Sigmoid colon (tissue), 7 donors: ENCODE results near the gene TBC1D2. TPM values are rescaled to one million over a fixed set of nuclear protein-coding genes. Genes with fewer than 3 reads are reported as not detected.

ENCODE experiments used
- DNase-seq: peaks from one replicate; pipeline ENCODE4 v3.0.0-alpha.2; 2019
- H3K27ac ChIP-seq, 4 donors: fragments of 200-600 bp; sonication (generic); one replicate each; pipeline ENCODE4 v1.5.1; 2016 to 2019; ENCODE audit warnings: mild to moderate bottlenecking in 1 of 4
- H3K27me3 ChIP-seq, 3 donors: fragments of 200-600 bp; sonication (generic); one replicate each; pipeline ENCODE4 v1.5.1; 2019; ENCODE audit warnings: mild to moderate bottlenecking in 1 of 3
- H3K36me3 ChIP-seq, 4 donors: fragments of 200-600 bp; sonication (generic); one replicate each; pipeline ENCODE4 v1.5.1; 2016 to 2019
- H3K4me1 ChIP-seq, 4 donors: fragments of 200-600 bp; sonication (generic); one replicate each; pipeline ENCODE4 v1.5.1; 2017 to 2019
- H3K4me3 ChIP-seq, 4 donors: fragments of 200-600 bp; sonication (generic); one replicate each; pipeline ENCODE4 v1.5.1; 2017 to 2019; ENCODE audit warnings: mild to moderate bottlenecking in 2 of 4, moderate library complexity in 1 of 4
- H3K9me3 ChIP-seq, 4 donors: fragments of 200-600 bp in 3 of 4; sonication (generic) in 3 of 4; one replicate each; pipeline versions ENCODE4 v1.5.1 to v1.6.1; 2013 to 2019
- EP300 ChIP-seq, 4 donors: sonication (generic); formaldehyde crosslinking; IDR thresholded peaks; one replicate each; pipeline ENCODE4 v1.6.1; 2017; ENCODE audit warnings: antibody characterized with exemption in 4 of 4
- POLR2A ChIP-seq, 2 donors: fragments of 450-650 bp; IDR thresholded peaks; one replicate each; pipeline ENCODE4 v1.6.1; 2016; ENCODE audit warnings: antibody characterized with exemption in 2 of 2, mild to moderate bottlenecking in 2 of 2, moderate library complexity in 2 of 2
- POLR2AphosphoS5 ChIP-seq, 4 donors: sonication (generic); formaldehyde crosslinking; IDR thresholded peaks; one replicate each; pipeline ENCODE4 v1.6.1; 2017; ENCODE audit warnings: antibody characterized with exemption in 4 of 4
- WGBS, 2 donors: extraction: QIAGEN DNeasy Blood & Tissue Kit; methylation state at CpG; one replicate each; pipeline ENCODE4 v1.1.7; 2013; 5-methylcytosine and 5-hydroxymethylcytosine counted together
- intact Hi-C: fragments of 100-400 bp; cut with DNase I; formaldehyde crosslinking; loops from one replicate; pipeline ENCODE4 v1.15.1; 2023
- polyA plus RNA-seq, 3 donors: library from polyadenylated mRNA; stranded (reverse); fragments of 200-250 nt; gene quantifications; one replicate each; pipeline ENCODE4 v1.2.3, GENCODE V29; 2013
- total RNA-seq, 4 donors: library from RNA; depleted of rRNA; stranded (reverse); fragments of >200 nt; gene quantifications; one replicate each; pipeline ENCODE4 v1.1.0, GENCODE V29; 2016
- TF ChIP-seq, protein P1 (sequence below), 4 experiments: fragments of 450-650 bp in 3 of 4; fragments of 200-600 bp in 1 of 4; IDR thresholded peaks; one replicate each; pipeline ENCODE4 v1.5.1; 2016 to 2019; ENCODE audit warnings: antibody characterized with exemption in 4 of 4, mild to moderate bottlenecking in 3 of 4, moderate library complexity in 2 of 4
- donor health status: healthy with polysubstance abuse.
- donor health status: Bipolar disorder and iron deficiency.
- donor health status: healthy.

The TBC1D2 gene
- total and polyA plus RNA-seq, 7 donors, result 4.8 to 23.8 (median 13.3) TPM

- Histone ChIP-seq H3K27me3 (no peaks in the 10 kb centered on the region), H3K4me1 (no peaks in the 10 kb centered on the region), H3K36me3 (no peaks in the 10 kb centered on the region), H3K27ac (no peak overlapping the region), H3K4me3 (no peak overlapping the region), H3K9me3 (no peaks in the 10 kb centered on the region)
- TF ChIP-seq, protein P1, sequence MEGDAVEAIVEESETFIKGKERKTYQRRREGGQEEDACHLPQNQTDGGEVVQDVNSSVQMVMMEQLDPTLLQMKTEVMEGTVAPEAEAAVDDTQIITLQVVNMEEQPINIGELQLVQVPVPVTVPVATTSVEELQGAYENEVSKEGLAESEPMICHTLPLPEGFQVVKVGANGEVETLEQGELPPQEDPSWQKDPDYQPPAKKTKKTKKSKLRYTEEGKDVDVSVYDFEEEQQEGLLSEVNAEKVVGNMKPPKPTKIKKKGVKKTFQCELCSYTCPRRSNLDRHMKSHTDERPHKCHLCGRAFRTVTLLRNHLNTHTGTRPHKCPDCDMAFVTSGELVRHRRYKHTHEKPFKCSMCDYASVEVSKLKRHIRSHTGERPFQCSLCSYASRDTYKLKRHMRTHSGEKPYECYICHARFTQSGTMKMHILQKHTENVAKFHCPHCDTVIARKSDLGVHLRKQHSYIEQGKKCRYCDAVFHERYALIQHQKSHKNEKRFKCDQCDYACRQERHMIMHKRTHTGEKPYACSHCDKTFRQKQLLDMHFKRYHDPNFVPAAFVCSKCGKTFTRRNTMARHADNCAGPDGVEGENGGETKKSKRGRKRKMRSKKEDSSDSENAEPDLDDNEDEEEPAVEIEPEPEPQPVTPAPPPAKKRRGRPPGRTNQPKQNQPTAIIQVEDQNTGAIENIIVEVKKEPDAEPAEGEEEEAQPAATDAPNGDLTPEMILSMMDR (IDR thresholded peaks at IDR 0.05), result no peak
- TF ChIP-seq EP300 (IDR thresholded peaks at IDR 0.05) (no peak), POLR2A (IDR thresholded peaks at IDR 0.05) (no peak), POLR2AphosphoS5 (IDR thresholded peaks at IDR 0.05) (no peak)
- intact Hi-C loops, result no loop called here
- no peak for DNase-seq
- WGBS, 2 donors, result 77 to 87% methylated on average over 5 of the region's 5 CpGs
Measured at GRCh38 chr9:98302150-98302549, 46.7 kb upstream of the TBC1D2 start.

DNA sequence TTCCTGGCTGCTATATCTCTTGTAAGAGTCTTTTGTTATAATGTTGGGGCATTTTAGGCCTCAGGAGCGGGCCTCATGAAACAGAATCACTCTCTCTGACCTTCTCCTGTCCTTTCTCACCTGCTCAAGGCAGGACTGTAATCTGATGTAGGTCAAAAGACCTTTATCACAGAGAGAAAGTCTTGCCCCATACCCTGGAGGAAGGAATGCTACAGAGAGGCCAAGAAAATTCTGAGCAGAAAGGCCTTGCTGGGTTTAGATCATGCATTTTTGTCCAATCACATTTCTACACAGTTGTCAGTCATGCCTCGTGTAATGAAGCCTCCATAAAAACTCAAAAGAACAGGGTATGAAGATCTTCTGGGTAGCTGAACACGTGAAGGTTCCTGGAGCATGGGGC, 45.2 kb upstream of the TBC1D2 start:
- Histone ChIP-seq H3K4me3 (no peak overlapping the region), H3K4me1 (no peaks in the 10 kb centered on the region), H3K27ac (no peak overlapping the region), H3K27me3 (no peaks in the 10 kb centered on the region), H3K9me3 (no peaks in the 10 kb centered on the region), H3K36me3 (no peaks in the 10 kb centered on the region)
- no peak for DNase-seq
- intact Hi-C loops, result no loop called here
- 87 to 90% methylated on average over 3 of the region's 3 CpGs for WGBS, 2 donors
- TF ChIP-seq EP300 (IDR thresholded peaks at IDR 0.05) (no peak), POLR2A (IDR thresholded peaks at IDR 0.05) (no peak), POLR2AphosphoS5 (IDR thresholded peaks at IDR 0.05) (no peak)
- TF ChIP-seq, protein P1 (IDR thresholded peaks at IDR 0.05), result no peak

GRCh38 chr9:98298476-98298875, 43.0 kb upstream of the TBC1D2 start:
- Histone ChIP-seq H3K27ac (no peak overlapping the region), H3K4me3 (no peak overlapping the region), H3K36me3 (no peaks in the 10 kb centered on the region), H3K27me3 (no peaks in the 10 kb centered on the region), H3K4me1 (no peaks in the 10 kb centered on the region), H3K9me3 (no peaks in the 10 kb centered on the region)
- intact Hi-C loops, result no loop called here
- no peak for DNase-seq
- no peak for TF ChIP-seq EP300 (IDR thresholded peaks at IDR 0.05)
- TF ChIP-seq POLR2A (IDR thresholded peaks at IDR 0.05), result no peak
- TF ChIP-seq, protein P1 (IDR thresholded peaks at IDR 0.05), result no peak
- no peak for TF ChIP-seq POLR2AphosphoS5 (IDR thresholded peaks at IDR 0.05)

DNA sequence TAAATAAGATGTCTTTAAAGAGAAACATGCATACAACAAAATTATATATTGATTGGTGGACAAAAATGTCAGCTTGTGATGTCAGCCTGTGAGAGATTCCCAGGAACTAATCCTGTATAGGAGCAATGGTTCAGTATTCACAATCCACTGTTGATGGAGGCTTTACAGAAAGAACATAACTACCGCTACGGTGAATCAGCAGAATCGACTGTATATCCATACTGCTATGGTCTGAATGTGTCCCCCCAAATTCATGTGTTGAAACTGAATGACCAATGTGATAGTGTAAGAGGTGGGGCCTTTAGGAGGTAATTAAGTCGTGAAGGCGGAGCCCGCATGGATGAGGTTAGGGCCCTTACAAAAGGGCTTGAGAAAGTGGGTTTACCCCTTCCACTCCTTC, 40.4 kb upstream of the TBC1D2 start:
- no peak for DNase-seq
- Histone ChIP-seq H3K27ac (no peak overlapping the region), H3K9me3 (no peaks in the 10 kb centered on the region), H3K4me3 (no peak overlapping the region), H3K4me1 (no peaks in the 10 kb centered on the region), H3K36me3 (no peaks in the 10 kb centered on the region), H3K27me3 (no peaks in the 10 kb centered on the region)
- intact Hi-C loops, result no loop called here
- 90 to 91% methylated on average over 6 of the region's 6 CpGs for WGBS, 2 donors
- TF ChIP-seq POLR2AphosphoS5 (IDR thresholded peaks at IDR 0.05) (no peak), POLR2A (IDR thresholded peaks at IDR 0.05) (no peak), EP300 (IDR thresholded peaks at IDR 0.05) (no peak)
- TF ChIP-seq, protein P1 (IDR thresholded peaks at IDR 0.05), result no peak

DNA sequence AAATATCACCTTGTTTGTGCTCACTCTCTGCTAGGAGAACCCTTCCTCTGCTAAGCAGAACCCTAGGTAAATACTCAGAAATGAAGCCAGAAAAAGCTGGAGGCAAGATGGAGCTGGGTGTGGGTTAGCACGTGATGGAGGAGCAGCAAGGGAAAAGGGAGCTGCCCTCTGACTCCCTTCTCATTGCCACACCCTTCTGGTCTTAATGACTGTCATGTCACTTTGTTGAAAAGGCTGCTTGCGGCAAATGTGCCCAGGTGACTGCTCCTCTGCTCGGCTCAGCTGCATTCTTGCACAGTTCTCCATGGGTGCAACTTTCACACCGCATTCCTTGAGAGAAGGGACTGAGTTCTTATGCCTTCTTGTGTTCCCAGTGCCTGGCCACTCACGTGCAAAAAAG, 36.4 kb upstream of the TBC1D2 start:
- Histone ChIP-seq H3K36me3 (no peaks in the 10 kb centered on the region), H3K4me1 (no peaks in the 10 kb centered on the region), H3K27me3 (no peaks in the 10 kb centered on the region), H3K9me3 (no peaks in the 10 kb centered on the region), H3K4me3 (no peak overlapping the region), H3K27ac (no peak overlapping the region)
- WGBS, 2 donors, result 32 to 57% methylated on average over 5 of the region's 5 CpGs
- TF ChIP-seq POLR2A (IDR thresholded peaks at IDR 0.05) (no peak), EP300 (IDR thresholded peaks at IDR 0.05) (no peak), POLR2AphosphoS5 (IDR thresholded peaks at IDR 0.05) (no peak)
- TF ChIP-seq, protein P1 (IDR thresholded peaks at IDR 0.05), result no peak
- no peak for DNase-seq
- intact Hi-C loops, result no loop called here
